Karpas-422 (cell line): ENCODE results near the gene CTU2. TPM values are rescaled to one million over a fixed set of nuclear protein-coding genes. Genes with fewer than 3 reads are reported as not detected.

Experiments
- DNase-seq: peaks from one replicate; pipeline ENCODE4 v3.0.0-alpha.2; 2015
- H2AFZ ChIP-seq: fragments of 200-600 bp; sonication (generic); 2 replicates; pipeline ENCODE4 v1.6.1; 2014; ENCODE audit warnings: antibody characterized with exemption, low read length, mixed read lengths
- H3K27ac ChIP-seq: fragments of 200-600 bp; sonication (generic); 2 replicates; pipeline ENCODE4 v1.5.1; 2014; ENCODE audit warnings: mild to moderate bottlenecking, low read length, moderate library complexity
- H3K27me3 ChIP-seq: fragments of 200-600 bp; sonication (generic); 2 replicates; pipeline ENCODE4 v1.6.1; 2014; ENCODE audit warnings: low read length, mixed read lengths
- H3K36me3 ChIP-seq: fragments of 200-600 bp; sonication (generic); 2 replicates; pipeline ENCODE4 v1.6.1; 2014; ENCODE audit warnings: low read length, mixed read lengths; ENCODE audit not compliant: insufficient read depth
- H3K4me1 ChIP-seq: fragments of 200-600 bp; sonication (generic); 2 replicates; pipeline ENCODE4 v1.6.1; 2014; ENCODE audit warnings: mild to moderate bottlenecking, low read length, mixed read lengths
- H3K4me2 ChIP-seq: fragments of 200-600 bp; sonication (generic); 2 replicates; pipeline ENCODE4 v1.6.1; 2014; ENCODE audit warnings: low read length, low read depth, mild to moderate bottlenecking; ENCODE audit not compliant: poor library complexity, severe bottlenecking
- H3K4me3 ChIP-seq: fragments of 200-600 bp; sonication (generic); 2 replicates; pipeline ENCODE4 v1.5.1; 2014; ENCODE audit warnings: mild to moderate bottlenecking, antibody characterized with exemption, low read length, mixed read lengths
- H3K79me2 ChIP-seq: fragments of 200-600 bp; sonication (generic); 2 replicates; pipeline ENCODE4 v1.6.1; 2014; ENCODE audit warnings: mild to moderate bottlenecking, low read length, mixed read lengths
- H3K9ac ChIP-seq: fragments of 200-600 bp; sonication (generic); 2 replicates; pipeline ENCODE4 v1.6.0; 2014; ENCODE audit warnings: low read length
- H3K9me2 ChIP-seq: fragments of 200-600 bp; sonication (generic), shearing (Covaris generic); replicated peaks from 2 replicates; pipeline ENCODE4 v1.6.0; 2014; ENCODE audit warnings: mild to moderate bottlenecking, low read length, moderate library complexity; ENCODE audit not compliant: insufficient read depth
- H3K9me3 ChIP-seq: fragments of 300-700, 200-600 bp; sonication (generic); 2 replicates; pipeline ENCODE4 v1.6.1; 2014; ENCODE audit warnings: low read length, mixed read lengths
- H4K20me1 ChIP-seq: fragments of 200-600 bp; sonication (generic); 2 replicates; pipeline ENCODE4 v1.6.1; 2014; ENCODE audit warnings: mild to moderate bottlenecking, antibody characterized with exemption, low read length, low read depth; ENCODE audit not compliant: insufficient read depth
- total RNA-seq: library from RNA; depleted of rRNA; stranded (reverse); fragments of >200 nt; shearing (Covaris generic); gene quantifications from 2 replicates; pipeline ENCODE4 v1.2.3, GENCODE V29; 2014; ENCODE audit warnings: low replicate concordance

CTU2 gene
- total RNA-seq, 1 experiment from 2014 or later, result 11.3 TPM

DNA sequence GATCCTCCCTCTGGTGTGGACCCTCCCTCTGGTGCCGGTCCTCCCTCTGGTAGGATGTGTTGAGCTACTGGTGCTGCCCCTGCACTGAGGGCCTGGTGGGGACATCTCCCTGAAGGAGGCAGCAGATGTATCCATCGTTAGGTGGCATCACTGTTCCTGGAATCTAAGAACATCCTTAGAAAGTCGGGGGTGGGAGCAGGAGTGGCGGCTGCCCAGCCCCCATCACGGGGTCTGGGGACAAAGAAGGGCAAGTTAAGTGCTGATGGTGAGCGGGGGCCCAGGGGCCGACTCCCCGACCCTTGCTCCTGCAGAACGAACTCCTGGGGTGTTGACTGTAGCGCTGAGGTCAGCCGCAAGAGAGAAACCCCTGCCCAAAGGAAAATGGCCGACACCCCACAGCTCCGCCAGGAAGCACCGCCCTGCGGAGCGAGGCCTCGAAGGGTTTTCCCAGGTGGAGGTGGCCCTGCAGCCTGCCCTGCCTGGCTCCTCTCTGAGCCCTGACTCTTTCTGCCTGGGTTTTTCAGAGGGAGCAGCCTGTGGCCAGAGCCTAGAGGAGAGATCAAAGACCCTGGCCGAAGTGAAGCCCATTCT lies 5.5 kb downstream of the CTU2 start:
- H3K36me3 ChIP-seq, result no peaks in the 10 kb centered on the region
- peaks cover 7% of the 10 kb centered on the region for H3K4me1 ChIP-seq
- H3K79me2 ChIP-seq, result peaks cover 19% of the 10 kb centered on the region
- no peak for DNase-seq
- no peaks in the 10 kb centered on the region for H4K20me1 ChIP-seq
- no peaks in the 10 kb centered on the region for H3K9me2 ChIP-seq
- no peak overlapping the region for H3K4me2 ChIP-seq
- no peaks in the 10 kb centered on the region for H3K27me3 ChIP-seq
- no peaks in the 10 kb centered on the region for H3K9me3 ChIP-seq
- H2AFZ ChIP-seq, result no peak overlapping the region
- H3K9ac ChIP-seq, result no peak overlapping the region
- no peak overlapping the region for H3K4me3 ChIP-seq
- H3K27ac ChIP-seq, result no peak overlapping the region

DNA sequence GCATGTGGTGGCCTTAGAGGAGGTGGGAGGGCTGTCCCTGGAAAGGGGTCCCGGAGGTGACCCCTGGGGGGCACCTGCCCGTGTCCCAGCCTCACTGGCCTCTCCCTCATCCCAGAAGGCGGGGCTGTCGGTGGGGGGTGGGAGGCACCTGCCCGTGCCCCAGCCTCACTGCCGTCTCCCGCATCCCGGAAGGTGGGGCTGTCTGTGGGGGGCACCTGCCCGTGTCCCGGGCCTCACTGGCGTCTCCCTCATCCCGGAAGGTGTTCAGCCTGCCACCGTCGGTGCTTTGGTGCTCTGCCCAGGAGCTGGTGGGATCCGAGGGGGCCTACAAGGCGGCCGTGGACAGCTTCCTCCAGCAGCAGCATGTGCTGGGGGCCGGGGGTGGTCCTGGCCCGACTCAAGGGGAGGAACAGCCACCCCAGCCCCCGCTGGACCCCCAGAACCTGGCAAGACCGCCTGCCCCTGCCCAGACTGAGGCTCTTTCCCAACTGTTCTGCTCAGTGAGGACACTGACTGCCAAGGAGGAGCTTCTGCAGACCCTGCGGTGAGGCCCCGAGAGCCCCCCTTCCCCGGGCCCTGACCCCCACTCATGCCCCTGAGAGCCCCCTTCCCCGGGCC lies 6.2 kb downstream of the CTU2 start:
- Histone ChIP-seq H3K9ac (no peak overlapping the region), H4K20me1 (no peaks in the 10 kb centered on the region), H3K79me2 (peaks cover 13% of the 10 kb centered on the region), H3K27ac (no peak overlapping the region), H3K27me3 (no peaks in the 10 kb centered on the region), H3K9me3 (no peaks in the 10 kb centered on the region), H3K36me3 (no peaks in the 10 kb centered on the region), H2AFZ (no peak overlapping the region), H3K4me1 (peaks cover 2% of the 10 kb centered on the region), H3K4me2 (no peak overlapping the region), H3K9me2 (no peaks in the 10 kb centered on the region), H3K4me3 (no peak overlapping the region)
- DNase-seq, result no peak

DNA sequence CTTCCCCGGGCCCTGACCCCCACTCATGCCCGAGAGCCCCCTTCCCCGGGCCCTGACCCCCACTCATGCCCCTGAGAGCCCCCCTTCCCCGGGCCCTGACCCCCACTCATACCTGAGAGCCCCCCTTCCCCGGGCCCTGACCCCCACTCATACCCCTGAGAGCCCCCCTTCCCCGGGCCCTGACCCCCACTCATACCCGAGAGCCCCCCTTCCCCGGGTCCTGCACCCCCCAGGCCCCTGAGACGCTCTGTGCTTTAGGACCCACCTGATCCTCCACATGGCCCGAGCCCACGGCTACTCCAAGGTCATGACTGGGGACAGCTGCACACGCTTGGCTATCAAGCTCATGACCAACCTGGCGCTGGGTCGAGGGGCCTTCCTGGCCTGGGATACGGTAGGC lies 6.8 kb downstream of the CTU2 start:
- no peaks in the 10 kb centered on the region for H3K9me2 ChIP-seq
- H3K27me3 ChIP-seq, result no peaks in the 10 kb centered on the region
- H3K36me3 ChIP-seq, result no peaks in the 10 kb centered on the region
- peaks cover 7% of the 10 kb centered on the region for H3K79me2 ChIP-seq
- no peak overlapping the region for H2AFZ ChIP-seq
- H3K4me2 ChIP-seq, result no peak overlapping the region
- no peak overlapping the region for H3K9ac ChIP-seq
- no peaks in the 10 kb centered on the region for H3K9me3 ChIP-seq
- DNase-seq, result no peak
- no peak overlapping the region for H3K4me3 ChIP-seq
- H3K4me1 ChIP-seq, result no peaks in the 10 kb centered on the region
- H4K20me1 ChIP-seq, result no peaks in the 10 kb centered on the region
- no peak overlapping the region for H3K27ac ChIP-seq

DNA sequence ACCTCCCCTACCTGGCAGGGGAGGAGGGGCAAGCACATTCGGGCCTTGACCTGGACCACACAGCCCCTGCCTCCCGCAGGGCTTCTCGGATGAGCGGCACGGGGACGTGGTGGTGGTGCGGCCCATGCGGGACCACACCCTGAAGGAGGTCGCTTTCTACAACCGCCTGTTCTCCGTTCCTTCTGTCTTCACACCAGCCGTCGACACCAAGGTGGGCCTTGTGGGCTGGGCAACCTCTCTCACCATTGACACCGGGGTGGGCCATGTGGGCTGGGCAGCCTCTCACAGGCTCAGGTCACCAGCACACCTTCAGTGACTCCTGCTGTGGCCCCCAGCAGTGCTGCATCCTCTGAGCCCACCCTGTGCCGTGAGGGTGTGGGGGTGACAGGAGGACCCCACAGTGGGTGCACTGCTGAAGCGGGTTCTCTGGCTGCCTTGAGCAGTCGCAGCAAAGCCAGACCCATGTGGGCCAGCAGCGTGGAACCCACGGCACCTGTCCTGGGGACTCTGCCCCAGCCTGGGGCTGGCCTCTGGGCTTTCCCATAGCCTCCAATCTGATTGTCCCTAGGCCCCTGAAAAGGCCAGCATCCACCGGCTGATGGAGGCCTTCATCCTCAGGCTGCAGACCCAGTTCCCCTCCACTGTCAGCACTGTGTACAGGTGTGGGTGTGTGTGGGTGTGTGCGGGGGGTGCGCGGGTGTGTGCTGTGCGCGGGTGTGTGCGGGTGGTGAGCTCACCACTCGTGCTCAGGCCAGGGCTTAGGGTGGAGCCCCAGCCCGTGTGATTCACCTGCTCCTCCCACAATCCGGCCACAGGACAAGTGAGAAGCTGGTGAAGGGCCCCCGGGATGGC lies 7.5 kb downstream of the CTU2 start:
- no peaks in the 10 kb centered on the region for H3K9me3 ChIP-seq
- H3K36me3 ChIP-seq, result no peaks in the 10 kb centered on the region
- DNase-seq, result no peak
- H3K9ac ChIP-seq, result no peak overlapping the region
- no peaks in the 10 kb centered on the region for H4K20me1 ChIP-seq
- H3K27me3 ChIP-seq, result no peaks in the 10 kb centered on the region
- no peaks in the 10 kb centered on the region for H3K4me1 ChIP-seq
- no peaks in the 10 kb centered on the region for H3K9me2 ChIP-seq
- H3K27ac ChIP-seq, result no peak overlapping the region
- no peak overlapping the region for H2AFZ ChIP-seq
- no peak overlapping the region for H3K4me3 ChIP-seq
- no peak overlapping the region for H3K4me2 ChIP-seq
- no peaks in the 10 kb centered on the region for H3K79me2 ChIP-seq

DNA sequence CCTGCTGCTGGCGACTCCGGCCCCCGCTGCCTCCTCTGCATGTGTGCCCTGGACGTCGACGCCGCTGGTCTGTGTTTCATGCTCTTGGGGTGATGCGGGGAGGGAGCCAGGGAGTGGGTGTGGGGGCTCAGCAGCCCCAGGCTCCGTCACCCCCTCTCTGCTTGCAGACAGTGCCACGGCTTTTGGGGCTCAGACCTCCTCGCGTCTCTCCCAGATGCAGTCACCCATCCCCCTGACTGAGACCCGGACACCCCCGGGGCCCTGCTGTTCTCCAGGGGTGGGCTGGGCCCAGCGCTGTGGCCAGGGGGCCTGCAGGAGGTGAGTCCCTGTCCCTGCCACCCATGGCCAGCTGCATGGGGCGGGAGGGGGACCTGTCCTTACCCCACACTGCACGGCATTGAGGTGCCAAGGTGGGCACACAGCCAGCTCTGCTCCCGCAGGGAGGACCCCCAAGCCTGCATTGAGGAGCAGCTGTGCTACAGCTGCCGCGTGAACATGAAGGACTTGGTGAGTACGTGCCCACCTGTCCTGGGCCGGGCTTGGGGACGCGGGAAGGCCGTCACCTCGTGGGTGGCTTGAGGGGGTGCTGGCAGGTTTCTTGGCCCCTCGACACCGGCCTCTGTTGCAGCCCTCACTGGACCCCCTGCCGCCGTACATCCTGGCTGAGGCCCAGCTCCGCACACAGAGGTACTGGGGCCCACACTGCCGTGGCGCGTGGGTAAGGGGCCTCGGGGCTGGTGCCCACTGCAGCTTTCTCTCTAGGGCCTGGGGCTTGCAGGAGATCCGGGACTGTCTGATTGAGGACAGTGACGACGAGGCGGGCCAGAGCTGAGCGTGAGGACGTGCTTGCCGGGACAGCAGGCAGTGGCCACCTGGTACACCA lies 8.4 kb downstream of the CTU2 start:
- Histone ChIP-seq H3K79me2 (no peaks in the 10 kb centered on the region), H3K27ac (no peak overlapping the region), H3K36me3 (no peaks in the 10 kb centered on the region)

DNA sequence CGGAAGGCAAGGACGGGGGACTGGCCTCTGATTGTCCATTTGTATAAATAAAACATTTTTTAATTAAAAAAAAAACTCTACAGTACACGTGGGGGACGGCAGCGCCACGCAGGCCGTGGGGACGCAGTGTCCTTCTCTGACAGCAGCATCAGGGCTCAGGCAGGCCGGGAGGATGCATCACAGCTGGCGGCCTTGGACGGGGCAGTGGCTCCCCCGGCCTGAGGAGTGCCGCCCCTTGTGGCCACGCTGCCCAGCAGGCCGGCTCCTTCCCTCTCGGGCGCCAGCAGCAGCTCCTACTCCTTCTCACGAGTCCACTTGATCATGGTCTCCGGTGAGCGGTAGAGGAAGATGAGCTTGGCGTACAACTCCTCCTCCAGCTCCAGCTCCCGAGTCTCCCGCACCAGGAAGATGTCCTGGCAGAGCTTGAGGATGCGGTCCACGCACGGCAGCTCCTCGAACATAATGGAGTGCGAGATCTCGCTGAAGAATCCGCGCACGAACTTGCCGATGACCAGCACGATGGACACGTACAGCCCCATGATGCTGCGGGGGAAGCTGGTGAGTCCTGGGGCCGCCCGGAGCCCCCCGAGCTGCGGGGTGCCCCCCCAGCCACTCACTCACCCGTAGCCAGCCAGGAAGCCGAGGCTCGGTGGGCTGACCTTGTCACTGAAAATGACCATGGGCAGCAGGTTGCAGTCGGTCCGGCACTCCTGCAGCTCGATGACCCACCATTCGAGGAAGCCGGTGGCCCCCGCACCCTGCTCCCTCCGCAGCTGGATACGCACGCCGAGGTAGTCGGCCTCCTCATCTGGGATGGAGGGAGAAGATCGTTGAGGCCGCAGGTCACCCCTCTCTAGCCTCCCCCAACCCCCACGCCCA lies 9.2 kb downstream of the CTU2 start:
- no peaks in the 10 kb centered on the region for H3K79me2 ChIP-seq

More for the DNA sequence above, 8.4 kb downstream of the CTU2 start:
- Histone ChIP-seq H3K4me1 (no peaks in the 10 kb centered on the region), H3K9me2 (no peaks in the 10 kb centered on the region), H3K4me3 (no peak overlapping the region), H2AFZ (no peak overlapping the region), H4K20me1 (no peaks in the 10 kb centered on the region), H3K9me3 (no peaks in the 10 kb centered on the region), H3K4me2 (no peak overlapping the region), H3K9ac (no peak overlapping the region), H3K27me3 (no peaks in the 10 kb centered on the region)
- no peak for DNase-seq

DNA sequence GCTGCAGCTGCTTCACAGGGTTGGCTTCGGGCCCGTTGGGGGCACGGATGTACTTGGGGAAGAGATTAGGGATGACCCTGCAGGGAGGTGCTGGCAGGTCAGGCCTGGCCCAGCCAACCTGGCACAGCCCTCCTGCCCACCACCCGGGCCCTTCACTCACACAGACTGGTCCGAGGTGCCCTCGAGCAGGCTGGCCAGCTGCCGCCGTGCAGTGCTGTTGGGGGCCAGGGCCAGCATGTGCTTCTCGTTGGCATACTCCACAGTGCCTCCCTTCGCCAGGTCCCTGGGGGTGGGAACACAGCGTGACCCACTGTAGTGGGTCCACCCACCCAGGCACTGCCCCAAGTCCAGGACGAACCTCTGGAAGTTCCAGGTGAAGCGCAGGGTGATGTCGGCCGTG lies 9.9 kb downstream of the CTU2 start:
- no peaks in the 10 kb centered on the region for H3K79me2 ChIP-seq
- H3K4me3 ChIP-seq, result no peak overlapping the region
- H3K27ac ChIP-seq, result no peak overlapping the region
- no peak overlapping the region for H2AFZ ChIP-seq
- H3K9ac ChIP-seq, result no peak overlapping the region
- H3K9me2 ChIP-seq, result no peaks in the 10 kb centered on the region
- H4K20me1 ChIP-seq, result no peaks in the 10 kb centered on the region
- H3K36me3 ChIP-seq, result no peaks in the 10 kb centered on the region
- no peak for DNase-seq
- H3K9me3 ChIP-seq, result no peaks in the 10 kb centered on the region
- H3K4me2 ChIP-seq, result no peak overlapping the region
- no peaks in the 10 kb centered on the region for H3K4me1 ChIP-seq
- no peaks in the 10 kb centered on the region for H3K27me3 ChIP-seq

More for the DNA sequence above, 9.2 kb downstream of the CTU2 start:
- Histone ChIP-seq H4K20me1 (no peaks in the 10 kb centered on the region), H3K9me2 (no peaks in the 10 kb centered on the region), H3K4me3 (no peak overlapping the region), H2AFZ (no peak overlapping the region), H3K4me1 (no peaks in the 10 kb centered on the region), H3K9ac (no peak overlapping the region), H3K27ac (no peak overlapping the region), H3K27me3 (no peaks in the 10 kb centered on the region), H3K36me3 (no peaks in the 10 kb centered on the region), H3K9me3 (no peaks in the 10 kb centered on the region), H3K4me2 (no peak overlapping the region)
- no peak for DNase-seq
